ENCODE results near the gene JAG1.

- no peak for TF ChIP-seq EZH2phosphoT487 (IDR thresholded peaks at IDR 0.05; ENCODE audit: low read depth)
- TF ChIP-seq, protein P1, sequence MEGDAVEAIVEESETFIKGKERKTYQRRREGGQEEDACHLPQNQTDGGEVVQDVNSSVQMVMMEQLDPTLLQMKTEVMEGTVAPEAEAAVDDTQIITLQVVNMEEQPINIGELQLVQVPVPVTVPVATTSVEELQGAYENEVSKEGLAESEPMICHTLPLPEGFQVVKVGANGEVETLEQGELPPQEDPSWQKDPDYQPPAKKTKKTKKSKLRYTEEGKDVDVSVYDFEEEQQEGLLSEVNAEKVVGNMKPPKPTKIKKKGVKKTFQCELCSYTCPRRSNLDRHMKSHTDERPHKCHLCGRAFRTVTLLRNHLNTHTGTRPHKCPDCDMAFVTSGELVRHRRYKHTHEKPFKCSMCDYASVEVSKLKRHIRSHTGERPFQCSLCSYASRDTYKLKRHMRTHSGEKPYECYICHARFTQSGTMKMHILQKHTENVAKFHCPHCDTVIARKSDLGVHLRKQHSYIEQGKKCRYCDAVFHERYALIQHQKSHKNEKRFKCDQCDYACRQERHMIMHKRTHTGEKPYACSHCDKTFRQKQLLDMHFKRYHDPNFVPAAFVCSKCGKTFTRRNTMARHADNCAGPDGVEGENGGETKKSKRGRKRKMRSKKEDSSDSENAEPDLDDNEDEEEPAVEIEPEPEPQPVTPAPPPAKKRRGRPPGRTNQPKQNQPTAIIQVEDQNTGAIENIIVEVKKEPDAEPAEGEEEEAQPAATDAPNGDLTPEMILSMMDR (IDR thresholded peaks at IDR 0.05; ENCODE audit: low read depth, low read length) = no peak
These were observed 2.7 kb upstream of the JAG1 start for GRCh38 chr20:10676518-10676917.
